Stimulated activated CD4-positive, alpha-beta T cell treated with anti-CD3 and anti-CD28 coated beads, Interleukin-4, amount 100 ng/mL, for 1 hour (primary cell): ENCODE data around the gene STXBP4.

Source experiments
- DNase-seq: peaks from one replicate; pipeline ENCODE4 v3.0.0-alpha.2; 2020

The STXBP4 gene

DNA sequence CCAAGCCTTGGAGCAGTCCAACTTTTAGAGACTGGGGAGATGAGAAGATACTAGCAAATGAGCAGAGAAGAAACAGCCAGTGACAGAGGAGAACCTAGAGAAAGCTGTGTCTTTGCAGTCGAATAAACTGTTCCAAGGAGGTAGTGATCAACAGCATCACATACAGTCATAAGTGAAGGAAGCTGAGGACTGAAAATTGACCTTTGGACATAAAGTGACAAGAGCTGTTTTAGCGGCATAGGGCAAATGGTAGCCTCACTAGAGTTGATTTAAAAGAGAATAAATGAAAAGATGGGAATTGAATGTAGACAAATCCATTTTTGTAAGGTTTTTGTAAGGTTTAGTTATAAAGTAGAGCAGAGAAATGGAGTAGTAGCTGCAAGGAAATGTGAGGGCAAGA is 165.0 kb downstream of the STXBP4 start:
- DNase-seq = no peak

DNA sequence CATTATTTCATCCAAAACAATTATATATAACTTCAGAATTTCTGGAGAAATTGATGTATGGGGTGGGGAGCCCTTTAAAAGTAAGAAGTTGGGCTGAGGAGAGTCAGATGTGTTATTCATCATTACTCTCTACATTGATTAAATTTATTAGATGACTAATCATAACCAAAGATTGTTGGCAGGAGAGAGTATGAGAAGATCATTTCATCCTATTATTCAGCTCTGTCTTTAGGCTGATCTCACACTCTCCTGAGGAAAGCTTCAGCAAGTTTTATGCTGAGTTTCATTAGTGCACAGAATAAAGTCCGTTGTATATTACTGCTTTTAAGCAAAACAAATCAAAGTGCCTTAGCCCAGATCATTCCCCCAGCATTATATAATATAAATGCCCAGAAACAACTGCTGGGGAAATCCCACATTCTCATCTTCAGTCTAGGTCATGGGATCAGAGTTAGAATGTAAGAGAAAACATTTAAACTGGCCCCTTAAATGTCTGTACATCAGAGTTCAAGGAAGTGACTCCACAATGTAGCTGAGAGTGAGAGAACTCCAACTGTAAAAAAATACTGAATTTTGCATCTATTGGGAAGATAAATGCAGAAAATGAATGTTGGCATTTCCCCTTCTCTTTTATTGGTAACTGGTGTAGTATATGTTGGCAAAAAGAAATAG is 166.1 kb downstream of the STXBP4 start:
- DNase-seq = no peak

DNA sequence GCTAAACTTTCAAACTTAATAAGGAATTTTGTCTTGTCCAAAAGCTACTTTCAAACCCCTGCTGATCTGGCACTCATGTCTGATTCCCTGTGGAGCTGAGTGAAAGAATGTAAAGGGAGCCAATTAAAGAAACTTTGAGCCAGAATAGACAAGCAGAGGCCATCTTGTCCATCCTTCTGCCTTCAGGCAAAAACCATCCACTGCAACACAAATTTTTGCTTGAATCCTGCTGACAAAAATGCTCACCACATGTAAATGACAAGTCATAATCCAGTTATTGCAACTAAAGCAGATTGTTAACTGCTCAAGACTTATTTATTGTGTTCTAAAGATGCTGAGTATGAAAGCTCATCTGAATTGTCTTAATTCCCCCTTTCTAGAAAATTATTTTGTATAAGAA is 172.2 kb downstream of the STXBP4 start:
- no peak for DNase-seq

DNA sequence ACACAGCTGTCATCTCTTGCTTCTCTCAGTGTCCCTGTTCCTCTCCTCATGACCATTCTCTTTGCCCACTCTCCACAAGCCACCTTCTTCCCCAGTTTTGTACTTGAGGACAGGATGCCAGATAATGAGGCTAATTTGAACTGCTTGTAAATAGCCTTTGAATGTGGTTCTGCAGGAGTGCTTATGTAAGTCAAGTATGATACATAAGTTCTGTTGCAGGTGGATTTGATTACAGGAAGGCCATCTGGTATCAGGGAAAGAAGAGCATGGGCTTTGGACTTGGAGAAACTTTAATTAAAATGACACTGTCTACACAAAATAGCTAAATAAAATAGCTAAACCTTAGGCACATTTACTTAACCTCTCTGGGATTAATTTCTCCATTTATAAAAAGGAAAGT is 176.0 kb downstream of the STXBP4 start:
- no peak for DNase-seq

DNA sequence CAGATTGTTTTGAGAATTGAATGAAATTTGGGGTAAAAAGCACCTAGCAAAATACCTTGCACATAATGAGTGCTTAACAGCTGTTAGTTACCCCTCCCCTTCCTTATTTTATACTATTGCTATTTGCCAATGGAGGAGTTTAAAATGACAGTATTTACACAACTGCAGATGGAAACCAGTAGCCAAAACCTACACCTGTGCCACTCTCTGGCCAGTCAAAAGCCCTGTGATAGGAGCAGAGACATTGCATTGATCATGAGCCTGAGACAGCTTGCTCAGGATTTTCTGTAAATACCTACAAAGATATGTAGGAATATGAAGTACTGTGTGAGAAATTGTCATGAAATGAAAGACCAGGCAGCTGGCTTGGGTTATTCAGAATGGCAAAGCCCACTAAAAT is 180.9 kb downstream of the STXBP4 start:
- no peak for DNase-seq

DNA sequence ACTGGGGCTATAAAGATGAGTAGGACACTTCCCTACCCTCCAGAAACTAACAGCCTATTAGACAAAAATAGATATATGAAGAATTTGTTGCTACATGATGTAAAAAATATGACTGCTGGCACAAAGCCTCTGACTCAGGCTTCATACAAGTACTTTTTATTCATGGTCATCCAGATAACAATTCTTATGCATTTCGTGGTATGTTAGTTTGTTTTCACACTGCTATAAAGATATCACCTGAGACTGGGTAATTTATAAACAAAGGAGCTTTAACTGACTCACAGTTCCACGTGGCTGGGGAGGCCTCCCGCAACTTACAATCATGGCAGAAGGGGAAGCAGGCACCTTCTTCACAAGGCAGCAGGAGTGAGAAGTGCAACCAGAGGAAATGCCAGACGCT is 183.7 kb downstream of the STXBP4 start:
- no peak for DNase-seq

DNA sequence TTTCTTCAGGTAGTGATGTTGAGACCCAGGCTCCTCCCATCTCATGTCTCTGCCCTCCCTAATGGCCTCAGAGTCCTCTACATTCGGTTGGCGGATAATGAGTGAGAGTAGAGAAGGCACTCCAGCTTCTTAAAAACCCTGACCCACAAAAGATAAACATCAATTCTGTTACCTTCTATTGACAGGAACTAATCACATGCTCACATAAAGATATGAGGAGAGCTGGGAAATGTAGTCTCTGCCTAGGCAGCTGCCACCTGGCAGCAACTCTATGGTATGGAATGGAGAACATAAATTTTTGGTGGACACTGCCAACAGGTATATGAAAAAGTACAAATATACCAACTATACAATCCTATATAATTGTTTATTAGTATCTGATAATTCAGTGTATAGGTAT is 185.5 kb downstream of the STXBP4 start:
- DNase-seq = no peak

DNA sequence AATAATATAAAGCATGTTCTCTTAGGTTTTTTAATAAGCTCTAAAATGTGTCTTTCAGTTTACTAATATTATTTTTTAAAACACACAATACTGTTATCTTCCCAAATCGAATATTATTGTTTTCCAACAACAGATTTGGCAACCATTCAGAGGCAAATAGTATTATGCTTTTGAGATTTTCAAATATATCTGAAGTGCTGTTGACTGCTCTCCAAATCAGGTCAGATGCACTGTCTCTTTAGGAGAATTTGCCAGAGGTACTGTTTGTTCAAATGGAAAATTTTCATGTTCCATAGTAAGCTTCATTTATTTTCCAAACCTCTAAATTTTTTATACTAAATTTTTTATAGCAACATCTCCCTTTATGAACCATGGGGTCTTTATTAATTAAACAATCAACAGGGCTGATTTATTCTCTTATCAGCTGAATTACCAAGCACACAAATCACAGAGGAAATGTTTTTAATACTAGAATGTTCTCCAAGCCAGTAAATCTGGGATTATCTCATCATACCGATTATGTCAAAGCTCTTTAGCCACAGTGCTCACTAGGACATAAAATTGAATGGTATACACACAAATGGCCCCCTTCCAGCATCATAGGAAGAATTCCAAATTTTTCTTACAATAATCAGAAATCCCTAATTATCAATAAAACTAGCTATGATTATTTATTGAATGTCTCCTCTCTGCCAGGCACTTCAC is 187.4 kb downstream of the STXBP4 start:
- no peak for DNase-seq

DNA sequence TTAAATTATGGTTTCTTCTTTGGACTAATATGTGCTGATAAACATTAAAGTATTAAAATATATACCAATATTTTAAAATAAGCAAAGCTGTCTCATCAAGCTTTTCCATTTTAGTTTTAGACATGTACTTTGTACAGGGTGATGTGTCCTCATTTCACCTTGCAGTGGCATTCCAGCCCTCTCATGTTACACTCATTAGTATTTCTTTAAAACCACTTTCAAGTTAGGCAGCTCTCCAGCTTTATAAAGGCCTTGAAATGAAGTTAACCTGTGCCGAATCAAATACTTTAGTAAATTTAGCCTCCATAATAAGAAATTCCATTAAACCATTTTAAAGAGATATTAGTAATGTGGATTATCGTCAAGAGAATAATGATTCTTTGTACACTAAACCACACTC is 188.6 kb downstream of the STXBP4 start:
- DNase-seq = no peak

DNA sequence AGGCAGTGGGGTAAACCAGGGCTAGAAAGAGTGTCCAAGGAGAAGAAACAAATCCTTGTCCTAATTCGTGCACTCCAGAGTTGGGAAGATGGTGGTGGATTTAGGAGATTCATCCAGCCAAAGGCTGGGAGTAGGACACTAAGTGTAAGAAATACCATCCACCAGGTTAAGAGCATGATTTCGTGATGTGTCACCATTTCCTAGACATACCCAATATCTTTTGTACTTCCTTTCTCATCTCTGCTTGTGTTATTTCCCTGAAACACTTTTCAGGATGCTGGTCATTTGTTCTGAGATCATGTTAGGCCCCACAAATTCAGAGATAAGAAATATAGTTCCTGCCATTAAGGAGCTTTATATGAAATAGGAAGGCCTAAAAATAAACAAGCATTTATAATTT is 189.9 kb downstream of the STXBP4 start:
- DNase-seq = no peak

DNA sequence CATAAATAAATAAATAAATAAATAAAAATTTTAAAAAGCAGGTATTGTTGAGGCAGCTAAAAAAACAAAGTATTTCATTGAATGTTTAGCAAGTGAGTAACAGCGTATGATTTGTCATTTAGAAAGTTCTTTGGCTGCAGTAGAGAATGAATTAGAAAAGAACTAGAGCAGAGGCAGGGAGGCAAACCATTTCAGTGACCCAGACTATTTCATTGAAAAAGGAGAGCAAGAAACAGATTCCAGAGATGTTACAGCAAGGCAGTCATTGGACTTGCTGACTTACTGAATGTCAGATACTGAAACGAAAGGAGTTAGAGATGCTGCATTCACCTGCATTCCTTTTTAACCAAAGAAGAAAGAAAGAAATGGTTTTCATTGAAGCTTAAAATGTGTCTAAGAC is 190.7 kb downstream of the STXBP4 start:
- no peak for DNase-seq

DNA sequence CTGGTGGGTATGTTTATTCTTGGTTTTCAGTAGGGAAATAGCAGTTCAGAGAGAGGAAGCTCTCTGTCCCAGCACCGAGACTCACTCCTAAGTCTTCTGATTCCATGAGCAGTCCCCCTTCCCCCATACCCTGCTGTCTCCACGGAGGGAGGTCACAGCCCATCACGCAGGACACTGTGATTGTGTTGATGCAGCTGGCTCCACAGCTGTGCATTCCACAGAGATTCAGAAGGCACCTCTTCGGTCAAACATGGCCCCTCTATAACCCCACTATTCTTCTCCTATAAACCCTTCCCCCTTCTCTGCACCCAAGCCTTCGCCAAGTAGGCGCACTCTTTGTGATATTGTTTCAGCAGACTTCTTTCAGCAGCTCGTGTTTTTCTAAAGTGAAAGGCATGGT is 191.9 kb downstream of the STXBP4 start:
- no peak for DNase-seq

DNA sequence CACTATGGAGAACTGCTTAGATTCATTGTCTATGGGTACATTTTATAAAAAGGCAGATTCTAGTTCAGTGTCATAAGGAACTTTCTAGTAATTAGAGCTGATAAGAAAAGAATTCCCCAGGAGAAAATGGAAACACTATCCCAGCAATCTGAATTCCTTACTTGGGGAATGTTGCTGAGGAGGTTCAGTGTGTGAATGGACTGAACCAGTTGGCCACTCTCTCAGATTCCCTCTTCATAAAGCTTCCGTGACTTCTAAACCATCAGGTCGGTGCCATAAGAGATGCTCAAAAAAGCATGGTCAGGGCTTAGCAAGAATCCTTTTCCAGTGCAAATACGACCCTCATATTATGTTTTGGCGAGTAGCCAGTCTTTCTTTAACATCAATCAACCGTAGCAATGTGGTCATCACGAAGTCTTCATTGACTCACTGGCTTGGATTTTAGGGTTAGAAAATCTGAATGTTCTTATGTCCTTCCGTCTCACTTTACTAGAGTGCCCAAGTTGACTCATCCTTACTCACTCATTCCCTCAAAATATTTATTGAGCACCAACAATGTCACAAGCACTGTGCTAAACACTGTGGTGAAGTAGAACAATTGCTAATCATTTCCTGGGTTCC is 193.5 kb downstream of the STXBP4 start:
- DNase-seq = no peak

DNA sequence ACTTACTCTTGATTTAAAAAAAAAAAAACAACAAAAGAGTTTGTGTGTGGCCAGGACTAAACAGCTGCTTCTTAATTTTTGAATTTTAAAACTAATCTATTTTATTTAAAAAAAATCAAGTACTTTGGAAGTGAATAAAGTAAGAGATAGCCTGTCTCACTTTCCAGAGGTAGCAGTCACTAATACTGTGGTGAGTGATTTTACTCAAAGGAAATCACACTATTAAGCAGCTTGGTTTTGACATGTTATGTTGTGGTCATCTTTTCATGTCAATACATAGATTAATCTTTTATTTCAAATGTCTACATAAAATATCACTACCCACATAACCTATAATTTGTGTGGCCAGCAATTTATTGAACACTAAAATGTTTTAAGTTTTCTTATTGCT is 194.0 kb downstream of the STXBP4 start:
- no peak for DNase-seq

DNA sequence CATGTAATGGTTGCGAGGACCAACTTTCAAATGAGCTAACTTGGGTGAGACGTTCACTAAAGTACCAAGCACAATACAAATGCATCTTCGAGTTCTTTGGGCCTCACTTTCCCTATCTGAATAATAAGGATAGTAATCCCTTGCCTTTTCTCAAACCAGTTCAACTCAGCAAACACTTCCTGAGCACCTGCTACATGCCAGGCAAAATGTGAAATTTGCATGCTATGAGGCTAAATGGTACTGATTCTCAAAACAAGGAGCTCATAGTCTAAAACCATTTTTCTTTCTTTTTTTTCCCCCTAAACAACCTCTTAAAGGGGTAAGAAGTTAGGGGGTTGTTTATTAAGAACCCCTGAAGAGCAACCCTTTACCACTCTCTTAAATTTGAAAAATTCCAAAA is 194.8 kb downstream of the STXBP4 start:
- DNase-seq = no peak

DNA sequence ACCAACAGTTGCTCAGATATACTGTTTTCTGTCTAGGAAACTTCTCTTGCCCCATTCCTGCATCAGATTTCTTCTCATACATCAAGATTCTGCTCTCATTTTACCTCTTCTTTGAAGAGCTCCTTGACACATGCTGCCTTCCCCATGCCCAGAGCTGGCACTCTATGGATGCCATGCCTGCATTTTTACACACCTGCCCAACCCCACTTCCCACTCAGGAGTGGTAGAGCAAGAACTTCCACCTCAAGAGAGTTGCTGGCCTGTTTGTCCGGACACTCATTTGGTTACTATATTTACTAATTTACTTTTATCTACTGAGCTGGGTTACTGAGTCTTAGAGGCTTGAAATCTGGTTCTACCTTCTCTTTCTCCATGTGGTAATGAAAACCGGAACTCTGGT is 197.9 kb downstream of the STXBP4 start:
- DNase-seq = no peak

DNA sequence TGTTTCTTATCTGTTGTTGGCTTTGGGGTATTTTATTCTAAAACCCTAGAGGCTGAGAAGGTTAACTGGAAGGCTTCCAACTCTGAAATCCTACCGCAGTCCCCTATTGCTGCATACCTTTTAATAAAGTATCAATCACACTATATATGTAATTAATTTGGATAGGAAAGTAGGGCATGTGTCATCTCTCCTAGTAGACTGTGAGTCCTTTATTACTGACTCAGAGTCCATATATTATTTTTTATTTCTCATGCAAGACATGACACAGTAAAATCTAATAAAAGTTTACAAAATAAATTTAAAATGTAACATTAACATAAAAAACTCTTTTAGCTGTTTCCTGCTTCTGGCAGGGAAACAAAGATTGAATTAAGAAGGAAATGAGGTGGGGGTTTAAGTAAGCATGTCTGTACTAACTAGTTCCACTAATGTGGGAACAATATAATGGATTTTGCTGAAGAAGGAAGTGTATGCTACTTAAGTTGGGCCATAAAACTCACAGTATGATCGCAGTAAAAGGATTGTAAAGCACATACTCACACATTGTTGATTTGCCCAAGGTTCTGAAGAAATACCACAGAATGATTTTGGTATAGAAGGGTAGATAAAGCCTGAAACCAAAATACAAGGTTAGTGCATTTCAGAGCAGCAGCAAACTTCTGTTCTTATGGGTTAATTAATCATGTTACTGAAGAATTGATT is 198.6 kb downstream of the STXBP4 start:
- DNase-seq = no peak

DNA sequence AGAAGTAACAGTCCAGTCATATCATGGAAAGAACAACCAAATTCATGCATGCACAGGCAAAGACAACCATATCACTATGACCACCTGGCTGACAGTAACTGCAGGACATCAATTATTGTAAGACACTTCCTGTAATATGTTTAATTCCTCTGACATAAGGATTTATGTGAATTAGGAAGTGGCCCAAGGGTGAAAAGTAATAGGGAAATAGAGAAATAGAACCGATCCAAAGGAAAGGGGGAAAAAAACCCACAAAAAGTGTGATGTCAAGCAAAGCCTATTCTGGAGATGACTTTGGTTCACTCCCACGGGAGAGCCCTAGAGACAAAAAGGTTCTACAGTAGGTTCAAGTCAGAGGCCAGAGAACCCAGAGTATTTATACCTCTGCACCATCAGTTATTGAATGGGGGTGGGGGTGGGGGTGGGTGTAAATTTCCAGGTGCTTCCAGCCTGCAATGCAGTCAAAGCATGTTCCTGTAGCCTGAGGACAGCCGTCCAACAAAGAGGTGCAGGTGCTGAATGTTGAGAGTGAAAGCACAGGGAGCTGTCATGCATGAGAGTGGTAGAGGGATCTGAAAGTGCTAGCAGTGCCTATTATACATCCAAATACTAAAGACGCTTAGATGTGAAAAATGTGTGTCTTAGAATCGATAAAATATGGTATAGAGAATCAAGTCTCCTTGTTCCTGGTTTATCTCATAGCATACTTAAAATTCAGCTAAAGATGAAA is 200.6 kb downstream of the STXBP4 start:
- DNase-seq = no peak

DNA sequence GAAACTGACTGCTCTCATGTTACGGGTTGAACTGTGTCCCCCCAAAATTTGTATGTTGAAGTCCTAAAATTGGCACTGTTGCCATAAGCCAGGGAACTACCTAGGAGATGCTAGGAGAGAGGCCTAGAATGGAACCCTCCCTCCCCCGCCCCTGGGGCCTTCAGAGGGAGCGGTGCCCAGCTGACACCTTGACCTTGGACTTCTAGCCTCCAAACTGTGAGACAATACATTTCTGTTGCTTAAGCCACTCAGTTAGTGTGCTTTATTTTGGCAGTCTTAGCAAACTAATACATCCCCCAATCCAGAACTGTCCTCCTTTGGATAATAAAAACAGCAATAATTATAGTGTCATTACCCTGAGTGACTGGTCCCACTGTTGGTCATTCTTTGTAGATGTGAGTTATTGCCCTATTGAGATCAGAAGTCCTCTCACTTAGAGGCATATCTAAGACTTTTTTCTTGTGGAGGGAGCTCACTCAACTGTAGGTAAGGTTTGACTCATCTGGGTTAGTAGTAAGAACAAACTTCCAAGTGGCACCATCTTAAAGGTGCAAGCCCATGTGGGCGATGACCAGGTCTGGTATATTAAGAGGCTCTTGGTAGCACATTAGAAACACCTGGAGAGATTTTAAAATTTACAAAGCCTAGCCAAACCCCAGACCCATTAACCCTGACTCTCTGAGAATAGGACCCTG is 203.2 kb downstream of the STXBP4 start:
- DNase-seq = no peak

DNA sequence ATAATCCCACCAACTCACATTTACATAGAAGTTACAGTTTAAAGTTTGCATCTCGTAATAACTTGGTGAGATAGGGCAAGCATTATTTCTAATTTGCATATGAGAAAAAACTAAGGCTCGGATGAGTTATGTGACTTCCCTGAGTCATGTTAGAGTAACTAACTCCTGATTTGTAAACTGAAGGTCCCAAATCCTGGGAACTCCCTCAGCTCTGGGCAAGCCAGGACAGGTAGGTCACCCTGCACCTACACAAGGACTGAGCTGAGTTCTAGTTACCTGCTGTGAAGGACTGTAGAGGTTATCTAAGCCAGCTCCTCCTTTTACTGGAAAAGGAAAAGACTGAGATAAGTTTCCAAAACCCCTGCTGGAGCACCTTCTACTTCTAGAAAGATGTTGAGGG is 204.0 kb downstream of the STXBP4 start:
- DNase-seq = no peak

DNA sequence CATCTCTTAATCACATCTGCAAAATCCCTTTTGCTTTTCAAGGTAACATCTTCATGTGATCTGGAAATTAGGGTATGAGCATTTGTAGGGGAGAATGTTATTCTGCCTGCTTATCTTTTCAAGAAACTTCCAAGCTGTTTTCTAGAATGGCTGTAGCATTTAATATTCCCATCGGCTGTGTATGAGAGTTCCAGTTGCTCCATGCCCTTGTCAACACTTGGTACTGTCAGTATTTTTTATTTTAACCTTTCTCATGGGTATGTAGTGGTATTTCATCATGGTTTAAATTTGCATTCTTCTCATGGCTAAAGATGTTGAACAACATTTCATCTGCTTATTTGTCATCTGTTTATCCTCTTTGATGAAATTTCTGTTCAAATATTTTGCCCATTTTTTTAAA is 205.6 kb downstream of the STXBP4 start:
- no peak for DNase-seq

DNA sequence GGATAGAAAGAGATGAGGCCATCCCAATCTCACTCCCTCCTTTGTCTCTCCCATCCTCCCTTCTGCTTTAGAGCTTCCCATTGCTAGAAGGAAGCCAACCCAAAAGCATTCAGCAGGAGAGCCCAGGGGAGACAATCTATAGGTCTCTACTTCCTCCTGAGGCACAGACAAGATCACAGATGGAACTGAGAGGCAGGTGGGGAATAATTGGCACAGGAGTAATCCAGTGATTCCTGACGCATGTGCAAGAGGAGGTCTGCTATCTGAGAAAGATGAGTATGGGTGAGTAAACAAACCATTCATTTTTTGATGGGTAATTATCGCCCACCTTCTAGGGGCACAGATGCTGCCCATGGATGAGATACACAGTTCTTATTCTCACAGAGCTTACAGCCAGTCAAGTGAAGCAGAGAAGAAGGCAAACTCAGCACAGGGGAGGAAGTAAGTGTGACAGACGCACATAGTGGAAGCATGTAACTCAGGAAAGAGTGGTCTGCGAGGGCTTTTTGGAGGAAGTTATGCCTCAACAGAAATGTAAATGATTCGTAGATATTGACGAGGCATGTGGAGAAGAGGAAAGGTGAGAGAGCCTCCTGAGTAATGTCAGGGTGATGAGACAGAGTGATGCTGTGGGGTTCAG is 207.3 kb downstream of the STXBP4 start:
- no peak for DNase-seq
